Measurements from ENCODE around the gene GSK3A.

Gene GSK3A

DNA sequence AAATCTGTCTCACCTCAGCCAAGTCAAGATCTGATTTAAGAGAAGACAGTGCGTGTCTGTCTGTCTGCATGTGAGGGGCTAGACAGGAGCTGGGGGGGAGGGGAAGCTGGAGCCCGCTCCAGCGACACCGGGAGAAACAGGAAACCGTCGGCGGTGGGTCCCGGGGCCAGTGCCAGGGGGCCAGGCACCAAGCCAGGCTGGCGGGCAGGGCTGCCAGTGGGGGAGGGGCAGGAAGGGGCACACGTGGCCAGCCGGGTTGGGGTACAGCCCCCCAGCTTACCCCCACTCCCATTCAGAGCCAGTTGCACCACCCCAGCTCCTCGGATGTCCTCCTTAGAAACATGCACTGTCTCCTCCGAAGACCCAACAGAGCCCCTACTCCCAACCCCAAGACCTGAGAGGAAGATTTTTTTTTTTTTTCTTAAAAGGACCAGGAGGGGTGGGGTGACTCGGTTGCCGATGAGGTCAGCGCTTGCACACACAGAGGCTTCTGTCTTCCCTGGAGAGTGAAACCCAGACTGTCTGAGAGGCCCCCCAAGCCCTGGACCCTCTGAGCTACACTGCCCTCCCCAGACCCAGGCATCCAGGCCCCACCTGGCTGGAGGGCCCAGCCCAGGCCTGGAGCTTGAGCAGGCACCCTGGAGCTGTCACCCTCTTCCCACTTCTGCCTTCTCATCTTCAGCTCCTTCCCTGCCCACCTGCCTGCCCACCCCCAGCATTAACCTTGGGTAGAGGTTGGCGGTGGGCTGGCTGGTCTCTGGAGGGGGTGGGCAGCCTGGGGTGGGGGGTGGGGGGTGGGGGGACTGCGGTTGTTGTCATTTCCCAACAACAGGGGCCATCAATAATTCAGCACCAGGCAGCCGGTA, 8.5 kb upstream of the GSK3A start:
- peak overlapping the region; percentile 5 for H3K4me3 ChIP-seq (ENCODE audit: severe bottlenecking)
- H3K36me3 ChIP-seq (ENCODE audit: low read depth) = peaks cover 38% of the 10 kb centered on the region
- H3K27me3 ChIP-seq (ENCODE audit: insufficient read depth, poor library complexity, severe bottlenecking) = no peaks in the 10 kb centered on the region
- no peak for ATAC-seq (ENCODE audit: low read depth)
- H3K9me3 ChIP-seq (ENCODE audit: severe bottlenecking) = no peaks in the 10 kb centered on the region
- TF ChIP-seq, protein P1, sequence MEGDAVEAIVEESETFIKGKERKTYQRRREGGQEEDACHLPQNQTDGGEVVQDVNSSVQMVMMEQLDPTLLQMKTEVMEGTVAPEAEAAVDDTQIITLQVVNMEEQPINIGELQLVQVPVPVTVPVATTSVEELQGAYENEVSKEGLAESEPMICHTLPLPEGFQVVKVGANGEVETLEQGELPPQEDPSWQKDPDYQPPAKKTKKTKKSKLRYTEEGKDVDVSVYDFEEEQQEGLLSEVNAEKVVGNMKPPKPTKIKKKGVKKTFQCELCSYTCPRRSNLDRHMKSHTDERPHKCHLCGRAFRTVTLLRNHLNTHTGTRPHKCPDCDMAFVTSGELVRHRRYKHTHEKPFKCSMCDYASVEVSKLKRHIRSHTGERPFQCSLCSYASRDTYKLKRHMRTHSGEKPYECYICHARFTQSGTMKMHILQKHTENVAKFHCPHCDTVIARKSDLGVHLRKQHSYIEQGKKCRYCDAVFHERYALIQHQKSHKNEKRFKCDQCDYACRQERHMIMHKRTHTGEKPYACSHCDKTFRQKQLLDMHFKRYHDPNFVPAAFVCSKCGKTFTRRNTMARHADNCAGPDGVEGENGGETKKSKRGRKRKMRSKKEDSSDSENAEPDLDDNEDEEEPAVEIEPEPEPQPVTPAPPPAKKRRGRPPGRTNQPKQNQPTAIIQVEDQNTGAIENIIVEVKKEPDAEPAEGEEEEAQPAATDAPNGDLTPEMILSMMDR (IDR thresholded peaks at IDR 0.05; ENCODE audit: poor library complexity, severe bottlenecking) = no peak
- DNase-seq (ENCODE audit: low spot score) = no peak
- peaks cover 7% of the 10 kb centered on the region for H3K4me1 ChIP-seq (ENCODE audit: insufficient read depth, poor library complexity, severe bottlenecking)
- peak overlapping the region; percentile 96 for H3K27ac ChIP-seq (ENCODE audit: poor library complexity, severe bottlenecking)

DNA sequence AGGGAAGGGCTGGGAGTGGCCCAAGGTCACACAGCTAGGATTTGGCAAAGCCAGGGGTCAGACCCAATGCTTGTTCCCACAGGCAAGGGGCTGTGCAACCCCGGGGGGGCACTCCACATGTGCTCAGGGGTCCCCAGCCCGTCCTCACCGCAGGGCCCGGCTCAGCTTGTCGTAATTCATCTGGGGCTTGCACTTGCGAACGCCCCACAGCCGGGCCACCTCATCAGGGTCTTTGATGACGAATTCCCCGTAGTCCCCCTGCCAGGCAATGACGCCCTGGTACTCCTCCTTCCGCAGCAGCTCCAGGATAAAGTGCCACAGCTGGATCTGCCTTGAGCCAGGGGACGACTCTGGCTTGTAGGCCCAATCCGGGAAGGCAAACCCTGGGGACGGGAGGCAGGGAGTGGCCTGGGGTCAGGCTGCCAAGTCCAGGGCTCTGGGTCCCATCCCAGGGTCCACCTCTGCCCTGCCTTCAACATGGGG, 7.8 kb upstream of the GSK3A start:
- Histone ChIP-seq H3K27ac (ENCODE audit: poor library complexity, severe bottlenecking) (peak overlapping the region; percentile 96), H3K4me1 (ENCODE audit: insufficient read depth, poor library complexity, severe bottlenecking) (peaks cover 7% of the 10 kb centered on the region), H3K27me3 (ENCODE audit: insufficient read depth, poor library complexity, severe bottlenecking) (no peaks in the 10 kb centered on the region), H3K36me3 (ENCODE audit: low read depth) (peaks cover 38% of the 10 kb centered on the region), H3K9me3 (ENCODE audit: severe bottlenecking) (no peaks in the 10 kb centered on the region), H3K4me3 (ENCODE audit: severe bottlenecking) (peak overlapping the region; percentile 5)
- ATAC-seq (ENCODE audit: low read depth) = no peak
- TF ChIP-seq, protein P1 (IDR thresholded peaks at IDR 0.05; ENCODE audit: poor library complexity, severe bottlenecking) = no peak
- DNase-seq (ENCODE audit: low spot score) = no peak

DNA sequence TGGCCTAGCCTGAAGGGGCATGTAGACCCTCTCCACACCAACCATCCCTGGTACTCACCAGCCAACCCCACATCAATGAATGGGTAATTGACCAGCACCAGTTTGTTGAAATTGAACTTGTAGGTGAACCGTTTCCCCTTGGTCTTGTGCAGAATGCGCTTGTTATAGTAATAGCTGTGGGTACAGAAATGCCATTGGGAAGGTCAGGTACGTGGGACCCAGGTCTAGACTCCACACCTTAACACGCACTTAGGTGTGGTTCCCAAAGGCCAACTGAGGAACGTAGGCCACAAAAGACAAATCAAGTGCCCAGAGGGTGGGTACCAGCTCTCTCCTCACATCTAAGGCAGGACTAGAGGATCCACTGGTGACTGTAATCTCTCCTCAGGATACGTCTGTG, 7.4 kb upstream of the GSK3A start:
- H3K27ac ChIP-seq (ENCODE audit: poor library complexity, severe bottlenecking) = peak overlapping the region; percentile 96
- H3K27me3 ChIP-seq (ENCODE audit: insufficient read depth, poor library complexity, severe bottlenecking) = no peaks in the 10 kb centered on the region
- no peaks in the 10 kb centered on the region for H3K9me3 ChIP-seq (ENCODE audit: severe bottlenecking)
- ATAC-seq (ENCODE audit: low read depth) (no peak), DNase-seq (ENCODE audit: low spot score) (no peak)
- H3K36me3 ChIP-seq (ENCODE audit: low read depth) = peaks cover 38% of the 10 kb centered on the region
- H3K4me1 ChIP-seq (ENCODE audit: insufficient read depth, poor library complexity, severe bottlenecking) = peaks cover 7% of the 10 kb centered on the region
- TF ChIP-seq, protein P1 (IDR thresholded peaks at IDR 0.05; ENCODE audit: poor library complexity, severe bottlenecking) = no peak
- H3K4me3 ChIP-seq (ENCODE audit: severe bottlenecking) = no peak overlapping the region

DNA sequence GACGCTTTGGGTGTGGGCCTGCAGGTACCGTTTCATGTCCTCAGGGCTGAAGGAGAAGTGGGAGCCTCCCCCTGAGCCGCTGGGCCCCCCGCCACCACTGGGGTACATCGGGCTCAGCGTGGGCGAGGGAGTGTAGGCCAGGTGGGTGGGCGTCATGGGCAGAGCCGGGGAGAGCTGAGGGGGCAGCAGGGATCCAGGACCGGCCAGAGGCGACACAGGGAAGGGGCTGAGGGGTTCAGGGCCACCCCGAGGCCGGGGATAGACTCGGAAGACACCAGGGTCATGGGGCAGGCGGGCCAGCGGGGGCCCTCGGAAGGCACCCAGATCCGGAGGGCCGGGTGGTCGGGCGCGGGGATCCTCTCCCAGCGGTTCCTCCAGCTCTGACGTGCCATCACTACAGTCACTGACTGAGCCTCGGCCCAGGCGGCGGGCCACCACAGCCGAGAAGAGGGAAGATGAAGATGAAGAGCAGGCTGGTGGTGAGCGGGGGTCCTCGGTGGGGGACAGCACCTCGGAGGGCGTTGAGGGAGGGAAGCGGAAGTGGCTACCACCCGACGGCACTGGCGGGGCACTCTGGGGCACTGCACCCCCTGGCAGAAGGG, 6.8 kb upstream of the GSK3A start:
- no peaks in the 10 kb centered on the region for H3K9me3 ChIP-seq (ENCODE audit: severe bottlenecking)
- H3K4me1 ChIP-seq (ENCODE audit: insufficient read depth, poor library complexity, severe bottlenecking) = peaks cover 7% of the 10 kb centered on the region
- no peak overlapping the region for H3K4me3 ChIP-seq (ENCODE audit: severe bottlenecking)
- TF ChIP-seq, protein P1 (IDR thresholded peaks at IDR 0.05; ENCODE audit: poor library complexity, severe bottlenecking) = no peak
- ATAC-seq (ENCODE audit: low read depth) (no peak), DNase-seq (ENCODE audit: low spot score) (no peak)
- peak overlapping the region; percentile 96 for H3K27ac ChIP-seq (ENCODE audit: poor library complexity, severe bottlenecking)
- peaks cover 38% of the 10 kb centered on the region for H3K36me3 ChIP-seq (ENCODE audit: low read depth)
- H3K27me3 ChIP-seq (ENCODE audit: insufficient read depth, poor library complexity, severe bottlenecking) = no peaks in the 10 kb centered on the region

All from RWPE2 (cell line).